DMS114 treated with DMSO at 0.1 percent for 48 hours (cell line): Measurements from ENCODE around the gene RALB.
"Not testable (repeated sequence)": the region's sequence is repeated elsewhere in the genome, so short reads cannot be mapped to it uniquely, and the experiment has no call there.

Experiments
- DNase-seq: peaks from one replicate; lab custom pipeline; 2025; ENCODE audit not compliant: unreplicated experiment; lab: John Stamatoyannopoulos, UW

RALB gene

GRCh38 chr2:120291401-120292311, 39.0 kb downstream of the RALB start:
- DNase-seq, result no peak

GRCh38 chr2:120293096-120294007, 40.7 kb downstream of the RALB start:
- DNase-seq, result no peak

GRCh38 chr2:120294008-120294340, 41.3 kb downstream of the RALB start:
- no peak for DNase-seq

GRCh38 chr2:120298173-120298835, 45.7 kb downstream of the RALB start:
- no peak for DNase-seq

GRCh38 chr2:120299004-120299403, 46.4 kb downstream of the RALB start:
- no peak for DNase-seq

- no peak for DNase-seq
Observed at GRCh38 chr2:120299561-120299960, 46.9 kb downstream of the RALB start.

GRCh38 chr2:120300385-120300784, 47.7 kb downstream of the RALB start:
- no peak for DNase-seq

DNA sequence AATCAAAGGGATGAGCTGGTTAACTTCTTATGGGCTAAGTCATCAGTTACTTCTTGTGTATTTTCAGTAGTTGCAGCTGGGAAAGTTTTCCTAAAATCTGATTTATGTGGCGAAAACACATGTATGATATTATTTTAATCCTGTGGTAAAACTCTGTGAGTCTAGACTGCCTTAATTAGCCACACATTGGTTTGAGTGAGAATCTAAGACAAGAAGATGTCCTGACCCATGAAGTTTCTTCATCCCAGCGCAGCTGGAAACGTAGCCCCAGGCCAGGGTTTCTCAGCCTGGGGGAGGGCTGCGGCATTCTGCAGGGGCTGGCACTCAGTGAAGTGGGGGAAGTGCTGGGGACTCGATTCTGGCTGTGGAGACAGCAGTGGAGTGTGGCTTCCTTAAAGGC, 48.6 kb downstream of the RALB start:
- DNase-seq, result no peak

DNA sequence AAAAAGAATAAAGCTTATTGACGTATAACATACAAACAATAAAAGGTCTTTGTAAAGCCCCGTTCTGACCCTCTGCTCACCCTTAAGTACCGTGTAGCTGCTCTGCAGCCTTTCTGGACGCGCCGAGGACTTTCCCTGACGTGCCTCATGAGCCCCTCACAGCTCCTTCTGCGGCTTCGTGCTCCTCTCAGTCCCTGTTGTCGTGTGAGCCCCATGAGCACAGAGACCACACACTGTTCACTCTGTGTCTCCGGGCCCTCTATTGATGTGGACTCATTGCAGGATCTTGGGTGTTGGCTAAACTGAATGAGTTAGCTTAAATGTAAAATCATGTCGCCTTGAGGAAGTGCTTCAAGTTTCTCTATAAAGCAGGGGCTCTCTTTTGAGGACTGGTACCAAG, 49.6 kb downstream of the RALB start:
- DNase-seq, result no peak

DNA sequence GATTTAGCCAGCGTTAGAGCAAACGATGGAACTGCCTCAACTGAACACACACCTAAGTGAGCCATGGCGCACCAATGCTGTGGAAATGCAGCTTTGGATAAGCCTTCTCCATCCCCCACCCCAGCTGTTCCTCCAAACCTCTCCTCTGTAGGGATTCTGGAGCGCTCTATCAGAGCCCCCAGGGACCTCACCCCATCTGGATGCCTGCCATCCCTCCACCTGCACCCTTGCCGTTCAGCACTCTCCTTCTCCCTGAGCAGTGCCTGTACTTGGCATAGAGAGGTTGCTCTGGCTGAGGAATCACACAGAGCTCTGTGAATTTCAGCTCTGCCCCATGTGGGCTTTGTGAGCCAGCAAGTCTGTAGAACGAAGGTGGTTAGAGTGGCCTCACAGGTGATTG, 50.5 kb downstream of the RALB start:
- no peak for DNase-seq

GRCh38 chr2:120305296-120305695, 52.6 kb downstream of the RALB start:
- no peak for DNase-seq

DNA sequence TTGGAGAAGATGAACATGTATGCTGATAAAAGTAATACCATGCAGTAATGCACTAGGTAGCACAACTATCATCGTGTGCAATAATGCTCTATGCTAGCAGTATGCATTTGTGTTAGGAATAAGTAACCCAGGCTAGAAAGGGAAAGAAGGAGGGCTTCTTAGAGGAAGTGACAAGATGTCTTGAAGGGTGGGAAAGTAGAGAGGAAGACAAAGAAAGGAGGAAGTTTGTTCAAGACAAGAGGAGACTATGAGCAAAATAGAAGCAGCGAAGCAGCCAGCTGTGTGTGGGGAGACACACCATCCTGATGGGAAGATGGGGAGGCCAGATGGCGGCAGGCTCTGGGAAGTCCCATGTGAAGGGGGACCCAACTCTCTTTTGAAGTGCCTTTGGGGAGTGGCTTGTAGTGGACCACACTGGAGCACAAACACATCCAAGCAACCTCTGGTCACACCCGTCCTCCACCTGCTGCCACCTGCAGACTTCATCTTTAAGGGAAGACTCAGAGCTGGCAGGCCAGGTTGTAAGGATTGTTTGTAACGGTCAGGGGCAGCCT, 53.4 kb downstream of the RALB start:
- no peak for DNase-seq

GRCh38 chr2:120307482-120307881, 54.8 kb downstream of the RALB start:
- DNase-seq, result no peak

DNA sequence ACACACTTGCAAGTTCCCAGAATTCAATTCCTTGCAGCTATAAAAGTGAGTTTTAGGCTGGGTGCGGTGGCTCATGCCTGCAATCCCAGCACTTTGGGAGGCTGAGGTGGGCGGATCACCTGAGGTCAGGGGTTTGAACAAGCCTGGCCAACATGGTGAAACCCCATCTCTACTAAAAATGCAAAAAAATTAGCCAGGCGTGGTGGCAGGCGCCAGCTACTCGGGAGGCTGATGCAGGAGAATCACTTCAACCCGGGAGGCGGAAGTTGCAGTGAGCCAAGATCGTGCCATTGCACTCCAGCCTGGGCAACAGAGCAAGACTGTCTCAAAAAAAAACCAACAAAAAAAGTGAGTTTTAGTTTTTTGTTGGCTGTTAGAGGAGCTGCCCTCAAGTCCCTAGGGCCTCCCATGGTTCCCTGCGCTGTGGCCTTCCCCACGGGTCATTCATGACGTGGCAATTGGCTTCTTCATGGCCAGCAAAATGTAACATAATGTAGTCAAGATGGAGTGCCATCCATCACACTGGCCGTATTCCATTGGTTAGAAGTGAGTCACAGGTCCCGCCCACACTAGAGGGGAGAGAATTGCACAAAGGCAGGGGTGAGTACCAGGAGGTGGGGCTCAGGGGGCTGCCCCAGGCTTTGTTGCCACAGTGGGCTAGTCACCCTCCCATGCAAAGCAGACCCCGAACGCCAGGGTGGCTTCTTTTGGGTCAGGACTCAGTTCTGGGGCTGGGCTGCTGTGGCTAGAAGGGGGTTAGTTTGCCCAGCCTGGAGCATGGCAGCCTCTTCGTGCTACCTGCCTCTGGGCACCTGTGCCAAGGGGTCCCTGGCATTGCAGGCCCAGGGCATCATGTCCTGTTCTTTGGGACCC, 55.6 kb downstream of the RALB start:
- no peak for DNase-seq

GRCh38 chr2:120310136-120310535, 57.5 kb downstream of the RALB start:
- no peak for DNase-seq

DNA sequence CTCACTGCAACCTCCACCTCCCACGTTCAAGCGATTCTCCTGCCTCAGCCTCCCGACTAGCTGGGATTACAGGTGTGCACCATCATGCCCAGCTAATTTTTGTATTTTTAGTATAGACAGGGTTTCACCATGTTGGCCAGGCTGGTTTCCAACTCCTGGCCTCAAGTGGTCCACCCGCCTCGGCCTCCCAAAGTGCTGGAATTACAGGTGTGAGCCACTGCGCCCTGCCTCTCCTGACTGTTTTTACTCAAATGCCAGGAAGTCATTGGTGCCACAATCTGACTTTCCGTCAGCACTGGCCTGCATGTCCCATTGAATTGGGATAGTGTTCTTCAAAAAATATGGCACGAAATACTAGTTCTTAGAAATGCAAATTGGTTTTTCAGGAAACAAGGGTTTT, 58.2 kb downstream of the RALB start:
- DNase-seq, result not testable (repeated sequence)

DNA sequence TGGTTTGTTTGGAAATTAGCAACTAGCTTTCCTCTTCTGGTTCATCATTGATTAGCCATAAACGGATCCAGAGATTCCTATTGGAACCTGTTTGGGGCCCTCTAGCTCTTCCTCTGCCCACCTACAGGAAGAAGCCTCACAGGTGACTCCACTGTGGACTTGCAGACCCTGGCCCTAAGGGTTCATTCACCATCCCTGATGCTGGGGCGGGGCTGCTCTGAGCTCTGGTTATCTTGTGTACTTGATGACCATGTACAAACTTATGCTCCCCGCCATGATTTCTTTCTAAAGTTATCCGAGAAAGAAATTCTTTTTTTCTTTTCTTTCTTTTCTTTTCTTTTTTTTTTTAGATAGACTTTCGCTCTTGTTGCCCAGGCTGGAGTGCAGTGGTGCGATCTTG, 59.4 kb downstream of the RALB start:
- no peak for DNase-seq

DNA sequence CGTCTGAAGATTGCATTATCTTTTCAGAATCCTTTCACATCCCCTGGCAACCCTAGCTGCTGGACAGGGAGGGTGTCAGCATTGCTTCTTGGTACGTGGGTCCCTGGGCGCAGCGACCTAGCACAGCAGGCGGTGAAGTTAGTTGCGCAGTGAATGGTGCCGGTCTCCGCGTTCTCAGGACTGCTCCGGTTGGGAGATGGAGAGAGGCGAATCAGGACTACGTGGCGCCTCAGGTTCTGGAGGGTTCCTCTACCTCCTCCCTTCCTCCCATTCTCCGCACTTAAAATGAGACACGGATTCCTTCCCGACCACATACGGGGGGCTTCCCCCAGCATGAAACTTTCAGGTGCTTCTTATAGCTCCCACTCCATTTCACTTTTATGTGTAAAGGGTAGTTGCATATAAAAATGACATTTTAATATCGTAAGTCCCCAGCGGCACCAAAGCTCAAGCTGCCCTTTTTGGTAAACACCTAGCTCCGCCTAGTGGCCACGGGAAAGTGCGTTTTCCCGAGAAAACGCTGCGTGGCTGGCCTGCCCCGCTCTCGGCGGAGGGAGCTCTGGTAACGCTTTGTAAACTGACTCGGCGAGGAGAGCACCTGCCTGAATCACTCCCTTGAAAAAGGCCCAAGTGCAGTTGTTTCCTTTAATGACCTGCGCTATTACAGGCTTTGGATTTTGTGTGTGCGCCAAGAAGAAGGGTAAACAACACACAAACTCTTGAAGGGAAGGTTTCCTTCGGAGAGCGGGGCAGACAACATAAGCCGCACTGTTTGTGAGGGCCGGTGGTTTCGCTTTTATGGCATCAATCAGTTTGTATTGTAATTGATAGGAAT, 60.4 kb downstream of the RALB start:
- DNase-seq, result peak; percentile 46
